Peyer's patch (tissue), 4 donors: Measurements from ENCODE around the gene LMF2. TPM values are rescaled to one million over a fixed set of nuclear protein-coding genes. Genes with fewer than 3 reads are reported as not detected.

Experiments used
- DNase-seq, 3 donors: peaks; one replicate each; pipeline ENCODE4 v3.0.0-alpha.2; 2017 to 2019
- H3K27ac ChIP-seq, 4 donors: fragments of 200-600 bp; sonication (generic); one replicate each; pipeline ENCODE4 v1.5.1; 2016 to 2019
- H3K27me3 ChIP-seq, 2 donors: fragments of 200-600 bp; sonication (generic); one replicate each; pipeline ENCODE4 v1.5.1; 2019
- H3K36me3 ChIP-seq, 3 donors: fragments of 200-600 bp; sonication (generic); one replicate each; pipeline ENCODE4 v1.5.1; 2016 to 2019
- H3K4me1 ChIP-seq, 4 donors: fragments of 200-600 bp; sonication (generic); one replicate each; pipeline ENCODE4 v1.5.1; 2016 to 2019
- H3K4me3 ChIP-seq, 4 donors: fragments of 200-600 bp; sonication (generic); 1 replicate in 3 of 4; 2 replicates in 1 of 4; pipeline ENCODE4 v1.5.1; 2016 to 2019; ENCODE audit warnings: mild to moderate bottlenecking in 1 of 4
- H3K9me3 ChIP-seq, 4 donors: fragments of 200-600 bp; sonication (generic); one replicate each; pipeline ENCODE4 v1.5.1; 2016 to 2019; ENCODE audit warnings: mild to moderate bottlenecking in 1 of 4
- POLR2A ChIP-seq, 2 donors: fragments of 450-650 bp; IDR thresholded peaks; one replicate each; pipeline ENCODE4 v1.5.1; 2017; ENCODE audit warnings: antibody characterized with exemption in 2 of 2, mild to moderate bottlenecking in 2 of 2, moderate library complexity in 2 of 2
- total RNA-seq, 4 donors: library from RNA; depleted of rRNA; stranded (reverse); fragments of >200 nt; gene quantifications; one replicate each; pipeline ENCODE4 v1.1.0, GENCODE V29; 2016
- TF ChIP-seq, protein P1 (sequence below), 6 experiments: fragments of 450-650 bp in 4 of 6; fragments of 200-600 bp in 2 of 6; sonication (generic) in 1 of 6; IDR thresholded peaks; one replicate each; pipeline ENCODE4 v1.5.1; 2017 to 2019; ENCODE audit warnings: antibody characterized with exemption in 6 of 6, mild to moderate bottlenecking in 3 of 6, moderate library complexity in 1 of 6

Gene LMF2
- total RNA-seq, 4 donors from 2014 or later, result 68.5 to 94.9 (median 83.3) TPM

GRCh38 chr22:50505776-50506610, 1.5 kb downstream of the LMF2 start:
- Histone ChIP-seq H3K4me3 (peak overlapping the region in 3 of 4 donors; percentile 81 to 100 (median 99)), H3K4me1 (peaks cover 0 to 35% (median 8%) of the 10 kb centered on the region in 4 donors), H3K27me3 (no peaks in the 10 kb centered on the region), H3K36me3 (peaks cover 0 to 44% (median 0%) of the 10 kb centered on the region in 3 donors), H3K9me3 (no peaks in the 10 kb centered on the region), H3K27ac (peak overlapping the region in 2 of 4 donors; percentile 93 to 98)
- no peak for DNase-seq
- TF ChIP-seq POLR2A (IDR thresholded peaks at IDR 0.05), result no peak
- TF ChIP-seq, protein P1, sequence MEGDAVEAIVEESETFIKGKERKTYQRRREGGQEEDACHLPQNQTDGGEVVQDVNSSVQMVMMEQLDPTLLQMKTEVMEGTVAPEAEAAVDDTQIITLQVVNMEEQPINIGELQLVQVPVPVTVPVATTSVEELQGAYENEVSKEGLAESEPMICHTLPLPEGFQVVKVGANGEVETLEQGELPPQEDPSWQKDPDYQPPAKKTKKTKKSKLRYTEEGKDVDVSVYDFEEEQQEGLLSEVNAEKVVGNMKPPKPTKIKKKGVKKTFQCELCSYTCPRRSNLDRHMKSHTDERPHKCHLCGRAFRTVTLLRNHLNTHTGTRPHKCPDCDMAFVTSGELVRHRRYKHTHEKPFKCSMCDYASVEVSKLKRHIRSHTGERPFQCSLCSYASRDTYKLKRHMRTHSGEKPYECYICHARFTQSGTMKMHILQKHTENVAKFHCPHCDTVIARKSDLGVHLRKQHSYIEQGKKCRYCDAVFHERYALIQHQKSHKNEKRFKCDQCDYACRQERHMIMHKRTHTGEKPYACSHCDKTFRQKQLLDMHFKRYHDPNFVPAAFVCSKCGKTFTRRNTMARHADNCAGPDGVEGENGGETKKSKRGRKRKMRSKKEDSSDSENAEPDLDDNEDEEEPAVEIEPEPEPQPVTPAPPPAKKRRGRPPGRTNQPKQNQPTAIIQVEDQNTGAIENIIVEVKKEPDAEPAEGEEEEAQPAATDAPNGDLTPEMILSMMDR (IDR thresholded peaks at IDR 0.05), result no peak

GRCh38 chr22:50505276-50505775, 2.2 kb downstream of the LMF2 start:
- Histone ChIP-seq H3K4me1 (peaks cover 0 to 35% (median 8%) of the 10 kb centered on the region in 4 donors), H3K27ac (no peak overlapping the region), H3K27me3 (no peaks in the 10 kb centered on the region), H3K4me3 (no peak overlapping the region), H3K36me3 (peaks cover 0 to 40% (median 0%) of the 10 kb centered on the region in 3 donors), H3K9me3 (no peaks in the 10 kb centered on the region)
- TF ChIP-seq, protein P1 (IDR thresholded peaks at IDR 0.05), result no peak
- TF ChIP-seq POLR2A (IDR thresholded peaks at IDR 0.05), result no peak
- DNase-seq, result no peak

DNA sequence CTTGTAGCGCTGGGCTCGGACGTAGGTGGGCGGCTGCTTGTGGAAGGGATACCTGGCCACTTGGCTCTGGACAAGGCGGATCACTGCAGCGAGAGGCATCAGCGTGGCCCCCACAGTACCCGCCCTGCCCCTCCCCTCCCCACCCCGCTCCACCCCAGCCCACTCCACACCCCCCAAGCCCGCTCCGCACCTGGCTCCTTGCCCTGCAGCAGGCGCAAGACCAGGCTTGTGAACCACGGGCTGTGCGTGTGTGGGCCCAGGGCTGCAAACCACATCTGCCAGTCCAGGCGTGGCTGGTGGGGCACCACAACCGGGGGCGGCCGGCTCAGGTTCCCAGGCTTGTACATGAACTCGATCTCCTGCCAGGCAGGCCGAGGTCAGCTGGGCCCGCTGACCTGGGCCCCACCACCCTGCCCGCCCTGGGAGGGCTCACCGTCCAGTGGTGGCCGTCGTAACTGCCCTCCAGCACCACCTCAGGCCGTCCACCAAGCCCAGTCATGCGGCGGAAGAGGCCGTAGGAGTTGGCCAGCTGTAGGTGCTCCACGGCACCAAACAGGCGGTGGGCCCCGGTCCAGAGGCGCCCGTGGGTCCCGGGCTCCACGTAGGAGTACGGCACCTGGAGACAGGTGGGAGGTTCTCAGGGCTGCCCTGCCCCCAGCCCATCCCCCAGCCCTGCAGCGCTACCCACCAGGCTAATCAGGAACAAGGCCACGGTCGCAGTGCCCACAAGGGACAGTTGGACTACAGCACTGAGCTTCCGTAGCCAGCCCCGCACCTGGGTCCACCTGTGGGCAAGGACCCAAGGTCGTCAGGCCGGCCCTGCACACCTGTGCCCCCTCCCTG, 2.9 kb downstream of the LMF2 start:
- H3K36me3 ChIP-seq, result peaks cover 0 to 40% (median 0%) of the 10 kb centered on the region in 3 donors
- H3K27ac ChIP-seq, result no peak overlapping the region
- H3K4me3 ChIP-seq, result no peak overlapping the region
- peaks cover 0 to 35% (median 8%) of the 10 kb centered on the region in 4 donors for H3K4me1 ChIP-seq
- no peaks in the 10 kb centered on the region for H3K9me3 ChIP-seq
- no peak for DNase-seq
- no peak for TF ChIP-seq POLR2A (IDR thresholded peaks at IDR 0.05)
- TF ChIP-seq, protein P1 (IDR thresholded peaks at IDR 0.05), result no peak
- no peaks in the 10 kb centered on the region for H3K27me3 ChIP-seq

- no peak for DNase-seq
- Histone ChIP-seq H3K36me3 (peaks cover 0 to 40% (median 0%) of the 10 kb centered on the region in 3 donors), H3K9me3 (no peaks in the 10 kb centered on the region), H3K27ac (no peak overlapping the region), H3K27me3 (no peaks in the 10 kb centered on the region), H3K4me1 (peaks cover 0 to 25% (median 8%) of the 10 kb centered on the region in 4 donors), H3K4me3 (no peak overlapping the region)
- no peak for TF ChIP-seq POLR2A (IDR thresholded peaks at IDR 0.05)
- TF ChIP-seq, protein P1 (IDR thresholded peaks at IDR 0.05), result no peak
These were observed 3.9 kb downstream of the LMF2 start for GRCh38 chr22:50503475-50504145.
